NCI-H1694 (cell line): ENCODE measurements around the gene ZC3HAV1.
"Not testable (repeated sequence)": the region's sequence is repeated elsewhere in the genome, so short reads cannot be mapped to it uniquely, and the experiment has no call there.

ENCODE experiments used
- DNase-seq: peaks from one replicate; lab custom pipeline; 2025; lab: John Stamatoyannopoulos, UW

Gene ZC3HAV1

GRCh38 chr7:139109188-139109982 is at the start of gene ZC3HAV1:
ZC3HAV1 (minus strand) TSS chr7:139109720; CDS start chr7:139109331, 389 bp downstream.
- no peak for DNase-seq

GRCh38 chr7:139153832-139154231 is 44.3 kb upstream of the ZC3HAV1 start:
- DNase-seq: no peak

GRCh38 chr7:139152149-139152548 is 42.6 kb upstream of the ZC3HAV1 start:
- DNase-seq: no peak

- no peak for DNase-seq
Observed at GRCh38 chr7:139139150-139139549, 29.6 kb upstream of the ZC3HAV1 start.

GRCh38 chr7:139133335-139134139 is 24.0 kb upstream of the ZC3HAV1 start:
- peak; percentile 66 for DNase-seq

- DNase-seq: no peak
Observed at GRCh38 chr7:139132887-139133286, 23.4 kb upstream of the ZC3HAV1 start.

GRCh38 chr7:139131601-139132041 is 22.1 kb upstream of the ZC3HAV1 start:
- no peak for DNase-seq

- DNase-seq: not testable (repeated sequence)
Observed at GRCh38 chr7:139129814-139130213, 20.3 kb upstream of the ZC3HAV1 start.

GRCh38 chr7:139127648-139128047 is 18.1 kb upstream of the ZC3HAV1 start:
- DNase-seq: no peak

GRCh38 chr7:139125657-139126056 is 16.1 kb upstream of the ZC3HAV1 start:
- no peak for DNase-seq

- DNase-seq: not testable (repeated sequence)
Observed at GRCh38 chr7:139124995-139125394, 15.5 kb upstream of the ZC3HAV1 start.

GRCh38 chr7:139124084-139124914 is 14.8 kb upstream of the ZC3HAV1 start:
- DNase-seq: no peak

GRCh38 chr7:139119486-139119849 is 9.9 kb upstream of the ZC3HAV1 start:
- DNase-seq: no peak

GRCh38 chr7:139118805-139119485 is 9.4 kb upstream of the ZC3HAV1 start:
- no peak for DNase-seq

- no peak for DNase-seq
Observed at GRCh38 chr7:139118234-139118804, 8.8 kb upstream of the ZC3HAV1 start.

GRCh38 chr7:139117599-139118233 is 8.2 kb upstream of the ZC3HAV1 start:
- no peak for DNase-seq

- DNase-seq: no peak
Observed at GRCh38 chr7:139116999-139117398, 7.5 kb upstream of the ZC3HAV1 start.

- no peak for DNase-seq
Observed at GRCh38 chr7:139115104-139115503, 5.6 kb upstream of the ZC3HAV1 start.

GRCh38 chr7:139114585-139114984 is 5.1 kb upstream of the ZC3HAV1 start:
- no peak for DNase-seq

- no peak for DNase-seq
Observed at GRCh38 chr7:139114018-139114417, 4.5 kb upstream of the ZC3HAV1 start.

- DNase-seq: no peak
Observed at GRCh38 chr7:139112741-139113250, 3.3 kb upstream of the ZC3HAV1 start.
